RWPE1 (cell line): ENCODE data around the gene SLC5A3.
A peak's percentile ranks its signal among the peaks of the same experiment; 100 is the strongest.

Source experiments
- CTCF ChIA-PET: fragments of 350-600 bp; sonication (Branson Sonifier 250); formaldehyde crosslinking; extraction: SDS; loops from one replicate; lab custom pipeline; 2021; lab: Yijun Ruan, JAX
- POLR2A ChIA-PET: fragments of 400-600 bp; formaldehyde crosslinking; extraction: SDS; loops from one replicate; lab custom pipeline; 2020; ENCODE audit warnings: antibody characterized with exemption; ENCODE audit not compliant: low non-redundant PET; lab: Yijun Ruan, JAX
- DNase-seq: peaks from one replicate; pipeline ENCODE4 v3.0.0; 2012; ENCODE audit warnings: low spot score
- H3K27ac ChIP-seq: fragments of 450-650 bp; 2 replicates; pipeline ENCODE4 v1.5.1; 2017
- TF ChIP-seq, protein P1 (sequence below): fragments of 450-650 bp; conservative IDR thresholded peaks from 2 replicates; pipeline ENCODE4 v1.5.1; 2017; ENCODE audit warnings: low read depth, mild to moderate bottlenecking

The SLC5A3 gene

DNA sequence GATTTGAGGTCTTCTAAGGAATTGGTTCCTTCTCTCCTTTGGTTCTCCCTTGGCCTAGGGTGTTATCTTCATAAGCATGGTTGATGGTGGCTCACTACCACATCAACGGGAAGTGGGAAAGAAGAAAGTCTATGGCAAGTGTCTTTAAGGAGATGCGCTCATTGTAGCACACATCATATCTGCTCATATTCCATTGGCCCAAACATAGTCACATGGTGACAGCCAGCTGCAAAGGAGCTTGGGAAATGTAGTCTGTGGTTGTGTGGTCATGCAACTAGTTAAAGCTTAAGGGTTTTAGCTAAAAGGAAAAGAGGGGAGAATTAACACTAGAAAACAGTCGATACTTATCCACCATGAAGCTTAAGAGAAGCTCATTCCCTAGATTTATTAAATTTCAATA lies 11.4 kb upstream of the SLC5A3 start:
- no peak for DNase-seq
- TF ChIP-seq, protein P1, sequence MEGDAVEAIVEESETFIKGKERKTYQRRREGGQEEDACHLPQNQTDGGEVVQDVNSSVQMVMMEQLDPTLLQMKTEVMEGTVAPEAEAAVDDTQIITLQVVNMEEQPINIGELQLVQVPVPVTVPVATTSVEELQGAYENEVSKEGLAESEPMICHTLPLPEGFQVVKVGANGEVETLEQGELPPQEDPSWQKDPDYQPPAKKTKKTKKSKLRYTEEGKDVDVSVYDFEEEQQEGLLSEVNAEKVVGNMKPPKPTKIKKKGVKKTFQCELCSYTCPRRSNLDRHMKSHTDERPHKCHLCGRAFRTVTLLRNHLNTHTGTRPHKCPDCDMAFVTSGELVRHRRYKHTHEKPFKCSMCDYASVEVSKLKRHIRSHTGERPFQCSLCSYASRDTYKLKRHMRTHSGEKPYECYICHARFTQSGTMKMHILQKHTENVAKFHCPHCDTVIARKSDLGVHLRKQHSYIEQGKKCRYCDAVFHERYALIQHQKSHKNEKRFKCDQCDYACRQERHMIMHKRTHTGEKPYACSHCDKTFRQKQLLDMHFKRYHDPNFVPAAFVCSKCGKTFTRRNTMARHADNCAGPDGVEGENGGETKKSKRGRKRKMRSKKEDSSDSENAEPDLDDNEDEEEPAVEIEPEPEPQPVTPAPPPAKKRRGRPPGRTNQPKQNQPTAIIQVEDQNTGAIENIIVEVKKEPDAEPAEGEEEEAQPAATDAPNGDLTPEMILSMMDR = no peak
- ChIA-PET POLR2A (no interaction called here), CTCF (no interaction called here)
- H3K27ac ChIP-seq = no peak overlapping the region

DNA sequence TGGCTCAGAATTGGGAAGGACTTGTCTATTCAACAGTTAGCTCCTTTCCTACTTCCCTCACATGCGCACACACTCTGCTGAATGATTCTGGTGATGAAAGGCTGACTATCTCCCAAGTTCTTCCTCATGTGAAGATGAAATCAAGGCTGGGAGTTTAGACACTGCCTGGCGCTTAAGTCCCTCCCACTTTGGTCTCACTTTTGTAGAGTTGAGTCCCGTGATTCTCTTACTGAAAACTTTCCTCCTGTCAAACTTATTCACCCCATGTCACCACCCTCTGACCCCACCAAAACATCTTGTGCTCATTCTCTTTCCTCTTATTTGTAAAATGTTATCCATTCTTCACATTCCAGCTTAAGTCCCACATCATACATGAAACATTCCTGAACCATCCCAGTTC lies 8.4 kb upstream of the SLC5A3 start:
- H3K27ac ChIP-seq = no peak overlapping the region
- CTCF ChIA-PET = no interaction called here
- DNase-seq = no peak
- TF ChIP-seq, protein P1 = no peak
- POLR2A ChIA-PET = no interaction called here

DNA sequence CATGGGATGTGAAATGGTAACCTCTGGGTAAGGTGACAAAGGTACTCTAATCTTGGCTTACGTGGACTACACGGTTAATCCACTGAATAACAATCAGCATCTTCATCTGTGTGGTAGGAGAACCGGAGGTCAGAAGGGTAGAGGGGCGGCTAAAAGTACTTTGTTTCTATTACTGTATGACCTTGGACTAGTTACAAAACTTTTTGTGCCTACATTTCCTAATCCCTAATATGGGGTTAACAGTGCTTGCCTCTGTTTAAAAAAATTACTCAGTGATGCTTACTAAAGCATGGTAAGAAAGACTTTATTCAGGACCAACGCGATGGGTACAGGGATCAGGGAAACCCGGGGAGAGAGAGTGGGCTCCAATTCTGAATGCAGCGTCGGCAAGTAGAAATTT lies 1.7 kb upstream of the SLC5A3 start:
- no peak overlapping the region for H3K27ac ChIP-seq
- ChIA-PET CTCF (interaction anchor here (0.7 to 6.2 kb wide), 3 partner anchors 130 to 148 kb away, joined by 3 to 39 read pairs (median 5); no protein-coding TSS in a partner anchor), POLR2A (no interaction called here)
- DNase-seq = no peak
- TF ChIP-seq, protein P1 = no peak

DNA sequence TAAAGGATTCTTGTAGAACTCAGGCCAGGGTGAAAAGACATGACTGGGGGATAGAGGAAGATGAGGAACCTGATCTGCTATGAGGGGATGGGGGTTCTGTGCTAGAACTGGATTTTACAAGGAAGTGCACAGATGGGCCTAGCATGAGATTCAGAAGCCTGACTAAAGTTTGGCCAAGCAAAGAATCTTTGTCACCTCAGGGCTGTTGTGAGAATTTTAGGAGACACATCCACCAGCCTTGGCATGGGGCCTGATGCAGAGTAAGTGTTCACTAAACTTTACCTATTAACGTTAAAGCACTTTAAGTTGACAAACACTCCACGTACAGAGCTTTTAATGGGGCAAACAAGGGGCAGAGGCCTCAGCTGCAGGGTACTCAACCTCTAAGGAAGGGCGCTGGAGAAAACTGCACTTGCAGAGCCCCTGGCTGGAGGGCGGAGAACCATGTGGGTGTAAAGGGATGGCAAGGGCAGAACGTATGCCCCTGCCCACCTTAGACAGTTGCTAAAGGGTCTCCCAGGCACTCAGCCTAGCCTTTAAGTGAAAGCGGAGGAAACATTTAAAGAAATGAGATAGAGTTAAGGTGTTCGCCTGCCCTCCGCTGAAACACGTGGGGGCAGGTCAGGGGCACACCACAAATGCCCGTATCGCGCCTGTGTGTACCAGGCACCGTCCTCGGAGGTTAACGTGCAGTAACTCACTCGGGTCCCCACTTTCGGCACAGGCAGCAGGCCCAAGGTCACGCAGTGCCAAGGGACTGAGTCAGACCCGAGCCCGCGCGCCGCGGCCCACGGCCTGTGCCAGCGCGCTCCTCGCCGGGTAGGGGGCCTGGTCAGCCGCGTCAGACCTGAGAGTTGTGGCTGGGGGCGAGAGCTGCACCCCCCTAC lies 990 bp upstream of the SLC5A3 start:
- ChIA-PET CTCF (interaction anchor here (1.9 to 6.2 kb wide), 2 partner anchors 149 to 275 kb away, joined by 5 to 39 read pairs; no protein-coding TSS in a partner anchor), POLR2A (no interaction called here)
- TF ChIP-seq, protein P1 = no peak
- H3K27ac ChIP-seq = peak overlapping the region; percentile 82
- no peak for DNase-seq

DNA sequence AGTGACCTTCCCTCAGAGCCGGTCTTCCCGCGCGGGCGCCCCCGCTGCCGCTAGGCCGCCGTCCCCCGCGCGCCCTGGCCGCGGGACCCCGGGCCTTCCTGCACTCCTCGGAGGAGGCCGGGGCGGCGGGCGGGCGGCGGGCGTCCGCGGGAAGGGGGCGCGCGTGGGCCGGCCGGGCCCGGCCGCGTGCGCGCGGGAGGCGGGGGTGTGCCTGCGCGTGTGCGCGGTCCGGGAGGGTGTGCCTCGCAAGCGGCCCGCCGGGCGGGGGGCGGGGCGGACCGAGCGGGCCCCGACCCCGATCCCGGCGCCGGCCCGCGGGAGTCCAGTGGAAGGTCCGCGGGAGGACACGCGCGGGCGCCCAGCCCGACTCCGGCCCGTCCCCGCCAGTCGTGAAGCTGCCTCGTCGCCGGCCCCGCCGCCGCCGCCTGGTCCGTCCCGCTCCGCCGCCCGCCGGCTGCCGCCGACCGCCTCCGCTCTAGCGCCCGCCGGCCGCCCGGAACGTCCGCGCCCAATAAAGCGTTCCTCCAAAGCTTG lies 438 bp downstream of the SLC5A3 start:
- TF ChIP-seq, protein P1 = no peak
- ChIA-PET CTCF (interaction anchor here (0.6 to 6.2 kb wide), 5 partner anchors 19 to 879 kb away, joined by 3 to 39 read pairs (median 4); no protein-coding TSS in a partner anchor), POLR2A (no interaction called here)
- H3K27ac ChIP-seq = peak overlapping the region; percentile 82
- DNase-seq = peak; percentile 15

DNA sequence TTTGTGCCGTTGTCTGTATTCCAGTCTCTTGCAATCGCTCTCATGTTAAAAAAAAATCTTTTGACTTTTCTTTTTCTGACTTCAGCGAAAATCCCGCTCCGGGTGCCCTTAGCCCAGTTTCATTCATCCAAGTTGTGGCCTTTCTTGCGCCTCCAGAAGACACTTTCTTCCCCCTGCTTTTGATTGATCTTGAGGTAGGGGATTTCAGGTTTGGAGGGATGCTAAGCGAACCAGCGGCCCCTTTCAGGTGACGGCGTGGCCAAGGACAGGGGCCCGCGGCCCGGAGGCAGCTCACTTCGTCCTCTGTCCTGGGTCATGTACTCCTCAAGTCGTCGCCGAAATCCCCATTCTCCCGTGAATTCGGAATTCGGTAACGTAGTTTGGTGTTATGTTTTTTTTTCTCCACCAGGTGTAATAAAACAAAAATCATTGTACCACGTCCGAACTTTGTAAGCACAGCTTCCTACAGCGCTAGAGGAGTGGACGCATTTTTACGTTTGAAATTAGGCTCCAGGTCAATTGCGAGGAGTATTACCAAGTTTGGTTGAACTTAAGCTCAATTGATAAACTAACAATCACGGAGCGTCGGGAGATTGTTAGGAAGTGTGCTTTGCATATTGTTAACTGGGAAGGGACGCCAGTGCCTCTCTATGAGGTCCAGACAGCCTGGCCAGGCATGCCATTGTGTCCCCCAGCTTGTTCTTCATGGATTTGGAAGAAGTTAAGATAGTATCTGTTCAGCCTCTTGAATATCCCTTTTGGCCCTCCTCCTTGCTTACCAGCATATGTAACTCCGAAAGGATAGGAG lies 1.1 kb downstream of the SLC5A3 start:
- POLR2A ChIA-PET = no interaction called here
- H3K27ac ChIP-seq = peak overlapping the region; percentile 82
- CTCF ChIA-PET = interaction anchor here (0.6 to 6.2 kb wide), 6 partner anchors 18 to 878 kb away, joined by 3 to 39 read pairs (median 4); no protein-coding TSS in a partner anchor
- DNase-seq = peak; percentile 17
- TF ChIP-seq, protein P1 = no peak
